ENCODE data around the gene ZMIZ1.

DNA sequence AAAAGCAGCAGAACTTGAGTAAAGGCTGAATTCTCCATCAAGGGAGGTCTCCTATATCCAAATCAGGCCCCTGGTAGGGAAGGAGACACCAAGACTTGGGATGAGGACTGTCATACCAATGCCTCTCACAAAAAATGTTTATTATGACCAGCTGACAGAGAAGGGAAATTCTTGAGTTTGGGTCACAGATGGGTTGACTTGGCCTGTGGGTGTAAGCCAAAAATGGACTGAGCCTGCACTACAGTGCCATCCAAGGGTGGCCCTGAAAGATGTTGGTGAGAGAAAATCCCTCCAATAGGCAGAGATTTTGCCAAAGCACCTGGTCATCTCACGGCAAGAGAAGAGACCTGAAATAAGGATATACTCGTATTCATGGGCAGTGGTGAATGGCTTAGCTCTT lies 251.6 kb downstream of the ZMIZ1 start:
- TF ChIP-seq, protein P1, sequence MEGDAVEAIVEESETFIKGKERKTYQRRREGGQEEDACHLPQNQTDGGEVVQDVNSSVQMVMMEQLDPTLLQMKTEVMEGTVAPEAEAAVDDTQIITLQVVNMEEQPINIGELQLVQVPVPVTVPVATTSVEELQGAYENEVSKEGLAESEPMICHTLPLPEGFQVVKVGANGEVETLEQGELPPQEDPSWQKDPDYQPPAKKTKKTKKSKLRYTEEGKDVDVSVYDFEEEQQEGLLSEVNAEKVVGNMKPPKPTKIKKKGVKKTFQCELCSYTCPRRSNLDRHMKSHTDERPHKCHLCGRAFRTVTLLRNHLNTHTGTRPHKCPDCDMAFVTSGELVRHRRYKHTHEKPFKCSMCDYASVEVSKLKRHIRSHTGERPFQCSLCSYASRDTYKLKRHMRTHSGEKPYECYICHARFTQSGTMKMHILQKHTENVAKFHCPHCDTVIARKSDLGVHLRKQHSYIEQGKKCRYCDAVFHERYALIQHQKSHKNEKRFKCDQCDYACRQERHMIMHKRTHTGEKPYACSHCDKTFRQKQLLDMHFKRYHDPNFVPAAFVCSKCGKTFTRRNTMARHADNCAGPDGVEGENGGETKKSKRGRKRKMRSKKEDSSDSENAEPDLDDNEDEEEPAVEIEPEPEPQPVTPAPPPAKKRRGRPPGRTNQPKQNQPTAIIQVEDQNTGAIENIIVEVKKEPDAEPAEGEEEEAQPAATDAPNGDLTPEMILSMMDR (IDR thresholded peaks at IDR 0.05), result no peak
- TF ChIP-seq ZFX (IDR thresholded peaks at IDR 0.05; ENCODE audit: borderline replicate concordance), result no peak
